NCI-H510A treated with DMSO at 0.1 percent for 48 hours (cell line): Measurements from ENCODE around the gene RBMS1.
"Not testable (repeated sequence)": the region's sequence is repeated elsewhere in the genome, so short reads cannot be mapped to it uniquely, and the experiment has no call there.

ENCODE experiments used
- DNase-seq: peaks from one replicate; lab custom pipeline; 2025; lab: John Stamatoyannopoulos, UW

Gene RBMS1

DNA sequence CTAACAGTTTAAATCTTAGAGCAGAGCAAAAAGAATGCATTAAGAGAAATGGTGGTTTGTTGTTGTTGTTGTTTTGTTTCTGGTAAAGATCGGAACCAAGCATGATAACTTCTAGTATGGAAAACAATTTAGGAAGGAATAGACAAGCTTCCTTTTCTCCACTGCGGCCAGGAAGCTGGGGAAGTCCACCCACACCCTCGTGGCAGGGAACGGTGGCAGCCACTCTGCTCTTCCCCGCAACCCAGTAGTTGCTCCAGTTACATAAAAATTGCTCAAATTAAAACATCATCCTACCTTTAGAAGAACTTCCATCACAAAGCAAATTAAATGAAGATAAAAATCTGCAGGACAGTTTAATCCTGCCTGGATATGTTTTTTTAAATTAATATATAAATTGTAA is 113.0 kb downstream of the RBMS1 start:
- no peak for DNase-seq

DNA sequence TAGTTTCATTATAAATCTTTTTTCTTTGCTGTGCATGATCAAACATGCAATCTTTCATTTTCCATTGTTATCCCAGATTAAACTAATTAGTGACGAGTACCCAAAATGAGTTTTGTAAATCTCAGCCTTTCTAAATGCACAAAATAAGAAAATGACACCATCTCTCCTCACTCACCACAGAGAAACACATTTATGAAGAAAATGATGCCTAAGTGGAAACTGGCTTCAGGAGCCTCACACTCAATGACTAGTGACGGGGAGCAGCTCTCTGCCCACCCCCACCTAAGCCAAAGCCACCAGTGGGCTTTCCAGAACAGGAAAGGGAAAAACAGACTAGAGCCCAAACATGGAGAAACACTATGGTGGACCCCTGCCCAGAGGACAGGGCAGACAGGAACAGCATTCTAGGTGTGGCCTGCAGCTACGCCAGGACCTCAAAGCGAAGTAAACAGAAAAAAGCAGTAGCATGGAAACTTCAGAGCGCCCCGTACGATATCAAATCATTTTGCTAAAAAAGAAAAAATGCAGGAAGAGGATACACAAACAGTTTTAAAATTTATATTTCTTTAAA is 113.5 kb downstream of the RBMS1 start:
- DNase-seq, result no peak

DNA sequence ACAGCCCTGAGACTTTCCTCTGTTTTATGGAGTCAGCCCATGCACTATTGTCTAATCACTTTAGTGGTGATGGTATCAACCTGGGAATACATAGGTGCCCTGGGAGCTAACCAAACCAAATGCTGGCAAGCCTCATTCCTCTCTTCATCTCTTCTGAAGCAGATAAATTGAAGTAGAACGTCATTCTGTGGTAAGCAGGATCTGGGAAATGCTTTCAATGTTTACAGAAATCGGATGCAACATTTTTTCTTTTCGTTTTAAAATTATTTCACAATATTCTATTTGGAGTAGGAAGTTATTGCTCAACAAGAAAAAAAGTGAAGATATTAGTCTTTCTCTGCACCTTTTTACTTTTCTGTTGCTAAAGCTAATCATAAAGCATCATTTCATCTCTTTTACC is 114.2 kb downstream of the RBMS1 start:
- DNase-seq, result no peak

DNA sequence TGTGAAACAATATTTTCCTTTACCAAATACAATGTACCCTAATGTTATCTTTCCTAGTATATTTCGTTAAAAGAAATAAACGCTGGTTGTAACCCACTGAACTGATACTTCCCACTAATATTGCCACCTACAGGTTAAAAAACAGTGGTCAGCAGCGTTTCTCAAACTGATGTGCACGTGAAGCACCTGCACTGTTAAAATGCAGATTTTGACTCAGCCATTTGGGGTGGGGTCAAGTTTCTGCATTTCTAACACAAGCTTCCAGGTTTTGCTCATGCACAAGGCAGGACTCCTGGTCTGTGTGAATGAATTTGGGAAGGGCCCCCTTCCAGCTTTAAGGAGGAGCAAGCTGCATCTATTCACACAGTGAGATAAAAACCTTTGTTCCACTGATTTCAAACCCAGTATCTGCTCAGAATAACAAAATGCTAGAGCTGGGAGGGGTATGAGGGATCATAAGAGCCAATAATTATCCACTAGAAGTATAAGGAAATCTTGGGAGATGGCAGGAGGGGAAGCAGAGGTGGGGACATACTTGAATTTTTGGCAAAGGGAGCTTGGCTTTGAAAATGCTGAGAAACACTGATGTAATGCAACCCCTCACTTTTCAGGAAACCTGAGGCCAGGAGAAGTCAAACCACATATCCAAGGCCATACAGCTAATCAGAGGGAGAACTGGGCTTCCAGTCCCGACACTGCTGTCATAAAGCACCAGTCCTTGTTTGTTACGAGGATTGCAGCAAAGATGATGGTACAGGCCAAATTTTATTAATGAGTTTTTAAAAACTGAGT is 116.2 kb downstream of the RBMS1 start:
- no peak for DNase-seq

DNA sequence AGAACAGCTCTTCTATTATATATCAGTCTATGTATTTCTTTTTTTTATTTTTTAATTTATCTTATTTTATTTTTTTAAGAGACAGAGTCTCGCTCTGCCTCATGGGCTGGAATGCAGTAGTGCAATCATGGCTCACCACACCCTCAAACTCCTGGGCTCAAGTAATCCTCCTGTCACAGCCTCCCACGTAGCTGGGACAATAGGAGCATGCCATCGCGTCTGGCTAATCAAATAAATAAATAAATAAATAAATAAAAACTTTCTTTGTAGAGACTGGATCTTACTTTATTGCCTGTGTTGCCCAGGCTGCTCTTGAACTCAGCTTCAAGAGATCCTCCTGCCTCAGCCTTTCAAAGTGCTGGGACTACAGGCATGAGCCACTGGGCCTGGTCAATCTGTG is 117.0 kb downstream of the RBMS1 start:
- DNase-seq, result no peak

DNA sequence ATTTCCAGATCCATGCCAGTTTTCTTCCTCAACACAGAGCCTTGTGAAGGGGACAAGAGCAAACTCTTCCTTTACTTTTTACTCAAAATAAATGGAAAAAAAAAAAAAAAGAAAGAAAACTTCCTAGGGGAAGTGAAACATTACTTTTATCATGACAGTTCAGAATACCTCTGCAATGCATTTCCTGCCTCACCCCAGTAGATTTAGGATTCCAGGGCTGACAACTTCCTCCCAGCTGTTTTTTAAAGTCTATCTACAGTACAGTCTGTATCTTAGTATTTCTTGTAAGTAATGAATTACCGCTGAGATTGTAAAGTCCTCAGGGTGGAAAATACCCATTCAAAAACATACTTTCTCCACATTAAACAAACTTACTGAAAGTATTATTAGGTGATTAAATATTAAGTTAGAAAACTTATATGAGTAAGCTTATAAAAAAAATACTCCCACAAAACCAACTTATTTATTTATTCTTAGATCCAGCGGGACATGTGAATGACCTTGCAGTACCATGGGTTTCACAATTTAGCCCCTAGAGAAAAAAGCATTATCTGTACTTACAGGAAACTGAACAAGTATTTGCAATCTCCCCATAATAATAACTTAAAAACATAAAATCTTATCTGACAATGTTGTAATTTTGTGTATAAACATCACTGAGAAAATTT is 117.7 kb downstream of the RBMS1 start:
- no peak for DNase-seq

DNA sequence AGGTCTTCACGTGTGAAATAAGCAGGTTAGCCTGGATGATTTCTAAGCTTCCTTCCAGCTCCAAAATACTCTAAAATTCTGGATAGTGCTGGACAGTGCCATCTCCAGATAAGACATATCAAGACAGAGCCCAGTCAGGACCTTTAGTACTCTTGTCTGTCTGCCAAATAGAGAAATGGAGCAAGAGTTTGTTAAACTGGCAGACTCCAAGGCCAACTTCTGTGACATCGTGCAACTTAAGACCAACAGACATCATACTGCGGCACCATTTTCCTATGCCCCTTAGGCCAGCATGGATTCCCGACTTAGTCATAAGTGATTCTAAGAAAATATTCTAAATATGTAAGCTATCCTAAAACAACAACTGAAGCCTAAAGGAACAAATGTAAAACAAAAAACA is 118.6 kb downstream of the RBMS1 start:
- DNase-seq, result no peak

DNA sequence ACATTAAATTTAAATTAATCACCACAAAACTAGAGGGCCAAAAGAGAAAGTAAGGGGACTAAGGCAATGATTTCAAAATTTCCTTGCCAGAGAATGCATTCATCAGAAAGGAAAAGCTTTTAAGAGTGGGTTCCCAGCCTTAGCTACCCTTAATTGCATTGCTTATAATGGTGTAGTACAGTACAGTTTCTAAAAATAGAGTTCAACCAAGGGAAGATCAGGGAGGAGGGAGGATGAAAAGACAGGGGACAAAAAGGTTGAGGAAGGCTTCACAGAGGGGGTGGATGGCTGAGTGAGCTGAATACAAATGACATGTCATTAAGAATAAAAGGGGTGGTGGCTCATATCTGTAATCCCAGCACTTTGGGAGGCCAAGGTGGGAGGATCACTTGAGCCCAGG is 119.9 kb downstream of the RBMS1 start:
- no peak for DNase-seq

DNA sequence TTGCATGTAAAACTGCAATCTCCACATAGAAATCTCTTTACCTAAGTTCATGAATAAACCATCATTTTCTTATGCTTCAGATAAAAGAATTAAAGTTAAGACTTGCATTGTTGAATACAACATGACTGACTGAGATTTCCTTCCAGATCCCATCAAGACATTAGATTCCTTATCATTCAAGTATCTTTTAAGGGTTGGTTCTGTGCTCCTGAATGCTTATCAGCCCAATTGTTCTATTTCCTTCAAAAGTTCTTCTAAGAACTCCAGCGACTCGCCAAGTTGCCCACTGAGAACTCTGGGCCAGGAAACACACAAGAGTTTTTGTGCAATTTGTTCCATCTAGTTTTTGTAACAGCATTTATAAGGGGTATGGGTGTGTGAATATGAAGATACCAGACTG is 120.3 kb downstream of the RBMS1 start:
- no peak for DNase-seq

DNA sequence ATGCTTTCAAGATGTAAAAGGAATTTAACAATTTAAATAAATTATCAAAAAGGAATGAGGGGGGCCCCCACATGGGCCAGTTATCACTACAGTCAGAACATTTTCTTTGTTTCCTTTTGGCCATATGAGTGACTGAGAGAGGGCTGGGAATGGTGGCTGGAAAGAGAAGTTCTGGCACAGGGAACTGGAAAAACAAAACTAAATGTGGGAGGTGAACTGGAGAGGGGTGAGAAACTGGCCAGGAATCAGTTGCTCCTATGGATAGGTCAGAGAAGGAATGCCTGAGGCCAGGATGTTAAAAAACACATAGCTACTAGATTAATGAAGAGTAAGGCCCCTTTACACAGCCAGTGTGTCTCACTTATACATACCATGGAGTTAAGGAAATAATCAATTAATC is 121.0 kb downstream of the RBMS1 start:
- no peak for DNase-seq

DNA sequence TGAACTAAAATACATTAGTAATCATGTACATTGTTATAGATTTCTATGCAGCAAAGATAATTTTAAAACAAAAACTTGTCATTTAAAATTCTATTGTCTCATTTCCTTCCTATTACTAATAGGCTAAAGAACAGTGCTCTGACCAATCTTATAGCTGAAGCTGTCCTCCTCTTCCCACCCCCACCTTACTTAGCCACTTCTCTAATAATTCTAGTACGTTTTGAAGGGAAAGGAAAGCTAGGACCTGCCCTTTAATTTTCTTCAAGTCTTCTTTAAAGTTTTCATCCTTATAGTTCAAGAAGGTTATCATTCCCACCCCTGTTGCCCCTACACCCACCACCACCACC is 121.6 kb downstream of the RBMS1 start:
- no peak for DNase-seq

DNA sequence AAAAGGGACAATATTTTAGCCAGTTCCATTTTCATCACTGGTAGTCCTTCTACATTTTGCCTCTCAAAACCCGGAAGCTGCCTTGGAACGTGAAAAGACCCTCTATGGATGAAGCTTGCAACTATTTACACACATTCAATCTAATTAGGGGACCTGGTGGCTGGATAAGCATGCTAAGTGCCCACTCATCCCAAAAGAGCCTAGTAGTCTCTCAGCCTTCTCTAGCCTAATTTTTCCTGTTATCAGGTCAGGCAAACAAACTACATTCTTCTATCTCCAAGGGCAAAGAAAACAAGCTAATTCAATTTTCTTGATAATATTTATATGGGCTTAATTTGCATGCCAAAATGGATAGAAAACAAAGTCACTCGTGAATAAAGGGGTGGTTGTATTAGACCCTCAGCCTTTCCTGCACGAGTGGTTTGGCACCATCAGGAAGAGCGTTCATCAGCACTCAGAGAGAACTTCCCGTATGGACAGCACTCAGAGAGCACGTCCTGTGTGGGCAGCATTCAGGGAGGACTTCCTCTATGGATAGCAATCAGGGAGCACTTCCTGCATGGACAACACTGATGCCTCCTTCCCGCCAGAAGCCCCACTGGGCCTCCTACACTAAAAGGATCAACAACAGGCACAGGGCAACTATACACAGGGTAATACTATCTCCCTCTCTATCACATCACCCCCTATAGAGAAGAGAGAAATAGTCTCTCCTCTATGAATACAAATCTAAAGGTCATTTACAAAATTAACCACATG is 122.2 kb downstream of the RBMS1 start:
- no peak for DNase-seq

DNA sequence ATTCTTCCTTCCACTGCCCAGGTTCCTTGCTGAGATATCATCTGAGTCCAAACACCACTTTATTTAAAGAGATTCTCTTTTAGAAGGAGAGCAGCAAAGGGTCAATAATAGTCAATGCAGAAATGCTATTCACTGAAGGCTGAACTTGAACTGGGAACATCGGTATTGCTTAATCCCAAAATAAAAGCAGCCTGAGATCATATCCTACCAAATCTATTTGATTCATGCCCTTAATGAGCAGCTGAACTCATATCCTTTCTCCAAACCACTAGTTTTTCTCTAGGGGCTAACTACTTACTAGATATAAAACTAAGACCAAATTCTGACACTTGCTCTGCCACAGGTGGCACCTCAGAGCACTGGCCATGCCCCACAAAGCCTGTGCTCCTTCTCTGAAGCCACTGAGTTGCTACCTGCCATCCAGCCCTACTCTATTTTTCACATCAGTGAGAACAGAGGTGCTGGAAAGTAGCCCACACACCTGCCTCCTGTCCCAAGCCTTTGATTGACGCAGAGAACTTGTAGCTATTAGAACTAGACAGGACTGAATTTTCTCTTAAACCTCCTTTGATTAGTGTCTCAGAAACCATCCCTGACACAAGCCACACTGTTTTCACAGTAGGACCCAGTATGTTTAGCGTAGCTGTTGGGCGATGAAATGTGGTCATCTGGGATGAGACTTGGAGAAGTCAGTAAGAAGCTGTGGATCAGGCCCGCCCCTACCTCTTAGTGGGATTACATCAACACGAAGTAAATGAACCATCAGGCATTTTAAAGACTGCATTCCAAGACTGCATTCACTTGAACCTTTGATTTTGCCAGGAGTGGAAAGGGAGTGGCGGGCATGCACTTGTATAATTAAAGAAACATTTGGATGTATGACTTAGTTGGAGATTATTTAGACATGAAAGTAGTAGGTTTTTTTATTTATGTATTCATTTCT is 124.3 kb downstream of the RBMS1 start:
- no peak for DNase-seq

DNA sequence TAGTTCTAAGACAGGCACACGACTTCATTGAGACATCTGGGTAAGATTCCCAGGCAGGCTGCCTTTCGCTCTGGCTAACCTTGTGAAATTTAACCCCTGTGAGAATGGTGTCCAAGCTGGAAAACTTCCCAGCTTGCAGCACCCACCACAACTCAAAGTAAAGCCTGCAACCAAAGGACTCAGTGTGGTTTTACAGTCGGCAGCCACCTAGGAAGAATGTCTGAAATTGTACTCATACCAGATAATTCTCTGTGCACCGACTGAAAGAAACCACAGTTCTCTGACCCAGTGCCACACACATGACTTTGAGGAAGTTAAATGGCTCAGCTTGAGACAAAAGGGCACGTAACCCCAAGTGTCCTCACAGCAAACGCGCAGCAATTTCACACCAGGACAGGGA is 125.7 kb downstream of the RBMS1 start:
- no peak for DNase-seq

DNA sequence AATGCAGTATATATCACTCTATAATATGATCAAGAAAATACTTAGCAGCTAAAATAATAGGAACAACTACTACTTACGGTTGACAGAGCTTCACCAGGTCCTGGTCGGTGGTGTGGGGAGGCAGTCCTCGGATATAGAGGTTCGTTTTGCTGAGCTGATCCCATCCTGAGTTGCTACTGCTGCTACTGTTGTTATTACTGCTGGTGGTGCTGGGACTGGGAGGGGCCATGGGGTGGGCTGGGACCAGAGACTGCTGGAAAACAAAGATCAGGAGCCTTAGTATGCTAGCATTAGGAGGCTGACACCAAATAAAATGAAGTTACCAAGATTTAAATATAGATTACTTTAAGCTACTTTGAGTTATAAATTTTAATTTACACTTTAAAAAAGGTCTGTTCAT is 126.5 kb downstream of the RBMS1 start:
- not testable (repeated sequence) for DNase-seq

DNA sequence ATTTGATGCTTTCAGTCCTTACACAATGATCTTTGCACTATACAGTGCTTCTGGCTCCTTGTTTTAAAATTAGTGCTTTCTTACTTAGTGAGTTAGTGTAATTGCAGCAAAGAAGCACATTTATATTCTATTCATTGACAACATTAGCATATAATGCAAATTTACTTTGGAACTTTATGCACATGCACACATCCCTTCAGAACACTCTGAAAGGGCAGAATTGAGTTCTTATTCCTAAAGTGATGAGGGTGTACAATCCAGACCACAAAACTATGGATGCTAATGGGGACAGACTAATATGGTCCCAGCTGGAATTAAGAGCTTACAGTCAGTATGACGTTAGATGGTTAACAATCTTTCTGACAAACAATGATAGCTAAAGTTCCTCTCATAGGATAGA is 127.1 kb downstream of the RBMS1 start:
- no peak for DNase-seq

DNA sequence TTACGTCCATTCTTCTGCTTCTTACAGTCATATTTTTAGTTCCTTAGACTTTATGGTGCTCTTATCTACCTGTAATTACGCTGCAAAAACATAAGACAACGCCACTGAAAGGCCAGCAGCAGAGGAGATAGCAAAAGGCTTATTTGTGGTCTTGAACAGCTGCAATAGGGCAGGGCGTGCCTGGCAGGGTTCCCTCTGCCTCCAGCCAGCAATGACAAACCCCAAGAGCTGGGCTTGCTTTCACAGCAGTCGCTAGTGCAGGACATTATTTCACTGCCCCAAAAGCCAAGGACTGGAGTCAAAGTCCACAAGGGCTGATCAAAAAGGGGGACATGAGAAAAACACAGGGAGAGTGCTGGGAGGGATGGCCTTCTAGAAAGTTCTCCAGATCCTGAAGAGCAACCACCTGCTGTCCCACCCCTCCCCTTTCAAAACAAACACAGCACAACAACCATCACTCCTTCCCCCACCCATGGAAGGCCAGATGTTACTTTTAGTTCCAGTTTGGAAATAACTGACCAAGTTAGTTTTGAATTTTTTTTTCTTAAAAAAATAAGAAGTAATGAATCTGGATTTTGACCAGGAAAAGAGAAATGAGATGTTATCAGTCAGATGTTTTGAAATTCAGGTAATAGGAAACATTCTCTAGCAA is 127.8 kb downstream of the RBMS1 start:
- no peak for DNase-seq

DNA sequence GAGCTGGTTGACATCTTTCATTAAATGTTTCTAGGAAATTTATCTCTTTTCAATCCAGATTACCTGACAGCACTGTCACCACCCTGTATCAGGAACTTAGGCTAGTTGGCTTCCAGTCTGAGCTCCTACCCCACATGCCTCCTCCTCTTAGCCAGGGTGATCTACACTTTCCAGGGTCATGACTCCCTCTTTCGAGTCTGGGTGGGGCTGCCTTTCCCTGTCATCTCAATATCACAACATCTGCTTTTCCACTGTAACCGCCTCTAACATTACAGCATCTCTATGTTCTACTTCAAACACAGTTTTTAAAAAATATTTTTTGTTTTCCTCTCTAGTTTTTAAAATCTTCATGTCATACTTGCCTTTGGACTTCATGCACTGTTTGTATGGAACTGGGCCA is 129.2 kb downstream of the RBMS1 start:
- no peak for DNase-seq

DNA sequence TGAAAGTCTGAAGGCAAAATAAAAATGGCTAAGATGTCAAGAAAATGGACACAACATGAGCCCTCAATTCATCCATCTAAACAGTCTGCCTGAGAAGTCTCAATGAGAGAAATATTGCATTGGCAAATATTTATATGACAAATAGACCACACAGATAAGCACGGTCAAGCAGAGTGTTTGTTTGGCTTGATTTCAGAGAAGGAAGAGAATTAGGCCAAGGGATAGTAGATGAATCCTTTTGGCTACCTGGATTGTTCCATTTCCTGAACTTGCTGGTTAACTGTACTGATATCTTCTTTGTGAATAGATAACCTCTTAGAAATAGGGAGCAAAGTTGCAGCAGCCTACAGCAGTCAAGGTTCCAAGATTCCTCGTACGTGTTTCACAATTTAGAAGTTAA is 129.6 kb downstream of the RBMS1 start:
- no peak for DNase-seq

DNA sequence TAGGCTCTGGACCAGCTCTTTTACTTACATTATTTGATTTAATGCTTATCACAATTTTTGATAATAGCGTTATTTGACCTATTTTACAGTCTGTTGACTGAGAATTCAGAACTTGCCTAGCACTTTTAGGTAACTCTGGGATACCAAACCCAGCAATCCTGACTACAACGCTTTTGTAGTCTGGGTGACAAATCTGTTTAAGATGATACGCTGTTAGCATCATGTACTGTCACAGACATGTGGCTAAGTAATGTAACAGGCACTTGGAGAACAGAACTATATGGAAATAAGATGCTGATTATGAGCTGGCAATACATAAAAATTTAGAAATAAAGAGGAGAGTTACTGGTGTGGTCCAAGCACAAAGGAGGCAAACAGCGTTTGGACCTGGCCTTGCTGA is 130.6 kb downstream of the RBMS1 start:
- DNase-seq, result no peak

DNA sequence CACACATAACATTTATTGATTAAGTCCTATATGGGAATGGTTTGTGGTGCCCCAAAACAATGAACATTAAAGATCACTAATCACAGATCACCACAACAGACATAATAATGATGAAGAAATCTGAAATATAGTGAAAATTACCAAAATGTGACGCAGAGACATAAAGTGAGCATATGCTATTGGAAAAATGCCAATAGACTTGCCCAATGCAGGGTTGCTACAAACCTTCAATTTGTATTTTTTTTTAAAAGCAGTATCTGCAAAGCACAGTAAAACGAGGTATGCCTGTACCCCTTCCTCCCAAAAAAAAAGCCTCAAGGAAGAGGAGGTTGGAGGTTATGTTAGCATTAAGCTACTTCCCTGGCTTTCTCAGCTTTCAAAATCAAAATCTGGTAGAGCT is 131.1 kb downstream of the RBMS1 start:
- DNase-seq, result no peak
